Smooth muscle cell (in vitro differentiated cells): Measurements from ENCODE around the gene OGFOD2. TPM values are rescaled to one million over a fixed set of nuclear protein-coding genes. Genes with fewer than 3 reads are reported as not detected.

Experiments used
- DNase-seq: peaks from one replicate; lab custom pipeline; 2025; ENCODE audit not compliant: unreplicated experiment; lab: John Stamatoyannopoulos, UW
- H2AFZ ChIP-seq: fragments of 200-600 bp; sonication (generic); 2 replicates; pipeline ENCODE4 v1.6.0; 2016; ENCODE audit warnings: antibody characterized with exemption, low read depth, mild to moderate bottlenecking
- H3F3A ChIP-seq: fragments of 200-600 bp; sonication (generic); 2 replicates; pipeline ENCODE4 v1.6.0; 2017; ENCODE audit warnings: antibody characterized with exemption, low read depth
- H3K27ac ChIP-seq: fragments of 200-600 bp; sonication (generic); 2 replicates; pipeline ENCODE4 v1.5.1; 2016; ENCODE audit warnings: low read depth, mild to moderate bottlenecking
- H3K27me3 ChIP-seq: fragments of 200-600 bp; sonication (generic); 2 replicates; pipeline ENCODE4 v1.6.1; 2016; ENCODE audit warnings: low read depth, mild to moderate bottlenecking
- H3K36me3 ChIP-seq: fragments of 200-600 bp; sonication (generic); 2 replicates; pipeline ENCODE4 v1.5.1; 2016; ENCODE audit warnings: low read depth
- H3K4me1 ChIP-seq: fragments of 200-600 bp; sonication (generic); 2 replicates; pipeline ENCODE4 v1.5.1; 2016; ENCODE audit warnings: low read depth
- H3K4me2 ChIP-seq: fragments of 200-600 bp; sonication (generic); 2 replicates; pipeline ENCODE4 v1.6.0; 2016; ENCODE audit warnings: mild to moderate bottlenecking
- H3K4me3 ChIP-seq: fragments of 200-600 bp; sonication (generic); 2 replicates; pipeline ENCODE4 v1.5.1; 2016; ENCODE audit warnings: mild to moderate bottlenecking
- H3K79me2 ChIP-seq: fragments of 200-600 bp; sonication (generic); 2 replicates; pipeline ENCODE4 v1.6.0; 2016; ENCODE audit warnings: low read depth, mild to moderate bottlenecking
- H3K9ac ChIP-seq: fragments of 200-600 bp; sonication (generic); 2 replicates; pipeline ENCODE4 v1.6.0; 2016; ENCODE audit warnings: low read depth
- H3K9me3 ChIP-seq: fragments of 200-600 bp; sonication (generic); replicated peaks from 2 replicates; pipeline ENCODE4 v1.5.1; 2016; ENCODE audit warnings: low read depth
- H4K20me1 ChIP-seq: fragments of 200-600 bp; sonication (generic); 2 replicates; pipeline ENCODE4 v1.6.0; 2016; ENCODE audit warnings: low read depth
- WGBS: methylation state at CpG from one replicate; pipeline ENCODE4 v1.1.7; 2016; ENCODE audit warnings: low lambda C conversion rate; 5-methylcytosine and 5-hydroxymethylcytosine counted together
- polyA plus RNA-seq: library from polyadenylated mRNA; unstranded; fragments of >200 nt; fragmentation: Nextera tagmentation; extraction: Ambion mirVana; gene quantifications from 2 replicates; pipeline ENCODE4 v1.2.1, GENCODE V29; 2016
- total RNA-seq: library from RNA; depleted of rRNA; stranded (reverse); fragments of >200 nt; gene quantifications from 2 replicates; pipeline ENCODE4 v1.2.3, GENCODE V29; 2014
- TF ChIP-seq, protein P1 (sequence below): fragments of 200-600 bp; sonication (generic); IDR thresholded peaks from 2 replicates; pipeline ENCODE4 v1.5.1; 2017; ENCODE audit warnings: borderline replicate concordance, mild to moderate bottlenecking, antibody characterized with exemption; ENCODE audit not compliant: insufficient read depth, poor library complexity, severe bottlenecking

The OGFOD2 gene
- total and polyA plus RNA-seq, 2 experiments from 2014 or later, result 9.7 to 15.8 TPM

DNA sequence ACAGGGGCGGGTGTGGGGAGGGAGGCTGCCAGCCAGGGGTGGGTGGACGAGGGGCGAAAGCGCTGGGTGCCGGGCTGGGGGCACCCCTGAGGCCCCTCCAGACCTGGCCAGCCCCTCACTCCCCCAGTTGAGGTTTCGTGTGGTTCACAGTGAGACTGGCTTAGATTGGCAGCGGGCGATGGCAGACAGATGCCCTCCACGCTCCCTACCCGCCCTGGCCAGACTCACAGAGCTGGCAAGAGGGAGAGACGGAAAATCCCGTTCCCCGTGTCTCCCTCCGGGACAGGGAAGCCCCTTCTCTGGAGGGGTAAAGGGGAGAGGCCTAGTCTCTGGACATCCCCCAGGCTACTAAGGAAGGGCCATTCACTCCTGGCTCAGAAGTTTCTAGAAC lies 45.9 kb upstream of the OGFOD2 start:
- Histone ChIP-seq H3F3A (no peaks in the 10 kb centered on the region), H4K20me1 (no peaks in the 10 kb centered on the region), H3K9ac (no peak overlapping the region), H3K27ac (no peak overlapping the region), H3K4me3 (no peak overlapping the region), H3K9me3 (no peaks in the 10 kb centered on the region), H3K27me3 (no peaks in the 10 kb centered on the region), H3K79me2 (no peaks in the 10 kb centered on the region), H2AFZ (no peak overlapping the region), H3K36me3 (no peaks in the 10 kb centered on the region), H3K4me2 (no peak overlapping the region), H3K4me1 (no peaks in the 10 kb centered on the region)
- WGBS, result 88% methylated on average over 8 of the region's 14 CpGs
- no peak for DNase-seq
- TF ChIP-seq, protein P1, sequence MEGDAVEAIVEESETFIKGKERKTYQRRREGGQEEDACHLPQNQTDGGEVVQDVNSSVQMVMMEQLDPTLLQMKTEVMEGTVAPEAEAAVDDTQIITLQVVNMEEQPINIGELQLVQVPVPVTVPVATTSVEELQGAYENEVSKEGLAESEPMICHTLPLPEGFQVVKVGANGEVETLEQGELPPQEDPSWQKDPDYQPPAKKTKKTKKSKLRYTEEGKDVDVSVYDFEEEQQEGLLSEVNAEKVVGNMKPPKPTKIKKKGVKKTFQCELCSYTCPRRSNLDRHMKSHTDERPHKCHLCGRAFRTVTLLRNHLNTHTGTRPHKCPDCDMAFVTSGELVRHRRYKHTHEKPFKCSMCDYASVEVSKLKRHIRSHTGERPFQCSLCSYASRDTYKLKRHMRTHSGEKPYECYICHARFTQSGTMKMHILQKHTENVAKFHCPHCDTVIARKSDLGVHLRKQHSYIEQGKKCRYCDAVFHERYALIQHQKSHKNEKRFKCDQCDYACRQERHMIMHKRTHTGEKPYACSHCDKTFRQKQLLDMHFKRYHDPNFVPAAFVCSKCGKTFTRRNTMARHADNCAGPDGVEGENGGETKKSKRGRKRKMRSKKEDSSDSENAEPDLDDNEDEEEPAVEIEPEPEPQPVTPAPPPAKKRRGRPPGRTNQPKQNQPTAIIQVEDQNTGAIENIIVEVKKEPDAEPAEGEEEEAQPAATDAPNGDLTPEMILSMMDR, result no peak

DNA sequence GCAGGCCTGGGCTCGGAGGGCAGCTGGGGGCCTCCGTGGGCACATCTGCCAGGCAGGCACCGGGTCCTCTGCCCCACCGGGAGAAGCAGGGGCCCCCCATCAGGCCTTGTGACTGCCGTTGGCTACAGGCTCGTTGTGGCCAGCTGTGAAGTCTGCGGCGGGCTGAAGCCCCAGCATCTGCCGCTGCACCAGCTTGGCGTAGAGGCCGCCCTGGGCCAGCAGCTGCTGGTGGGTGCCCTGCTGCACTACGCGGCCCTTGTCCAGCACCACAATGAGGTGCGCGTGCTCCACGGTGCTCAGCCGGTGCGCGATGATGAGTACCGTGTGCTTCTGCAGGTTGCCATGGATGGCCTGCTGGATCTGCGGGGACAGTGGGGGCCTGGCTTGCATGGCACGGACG lies 45.2 kb upstream of the OGFOD2 start:
- Histone ChIP-seq H3K27ac (no peak overlapping the region), H3K4me1 (no peaks in the 10 kb centered on the region), H3K9ac (no peak overlapping the region), H2AFZ (no peak overlapping the region), H3F3A (no peaks in the 10 kb centered on the region), H3K27me3 (no peaks in the 10 kb centered on the region), H3K36me3 (no peaks in the 10 kb centered on the region), H3K4me2 (no peak overlapping the region), H3K79me2 (no peaks in the 10 kb centered on the region), H3K9me3 (no peaks in the 10 kb centered on the region), H4K20me1 (no peaks in the 10 kb centered on the region), H3K4me3 (no peak overlapping the region)
- no peak for DNase-seq
- TF ChIP-seq, protein P1, result no peak
- WGBS, result 95% methylated on average over 23 of the region's 23 CpGs

DNA sequence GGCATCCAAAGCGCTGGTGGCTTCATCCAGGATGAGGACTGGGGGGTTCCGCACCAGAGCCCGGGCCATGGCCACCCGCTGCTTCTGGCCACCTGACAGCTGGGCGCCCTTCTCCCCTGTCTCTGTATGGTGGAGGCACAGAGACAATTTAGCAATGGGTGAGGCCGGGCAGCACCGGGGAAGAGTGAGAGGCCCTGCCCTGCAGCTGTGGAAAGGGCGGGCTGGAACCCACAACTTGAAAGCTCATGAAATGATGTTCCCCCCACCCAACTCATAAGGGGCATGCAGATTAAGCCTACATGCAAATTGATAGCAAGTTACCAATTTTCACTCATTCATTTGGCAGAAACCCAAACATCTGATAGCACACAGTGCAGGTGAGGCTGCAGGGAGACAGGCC lies 42.8 kb upstream of the OGFOD2 start:
- Histone ChIP-seq H3K4me3 (no peak overlapping the region), H3K27ac (no peak overlapping the region), H2AFZ (no peak overlapping the region), H3K4me2 (no peak overlapping the region), H3F3A (no peaks in the 10 kb centered on the region), H3K27me3 (no peaks in the 10 kb centered on the region), H3K4me1 (no peaks in the 10 kb centered on the region), H3K79me2 (no peaks in the 10 kb centered on the region), H3K36me3 (no peaks in the 10 kb centered on the region), H4K20me1 (no peaks in the 10 kb centered on the region), H3K9me3 (no peaks in the 10 kb centered on the region), H3K9ac (no peak overlapping the region)
- 98% methylated on average over 8 of the region's 8 CpGs for WGBS
- DNase-seq, result no peak
- TF ChIP-seq, protein P1, result no peak

DNA sequence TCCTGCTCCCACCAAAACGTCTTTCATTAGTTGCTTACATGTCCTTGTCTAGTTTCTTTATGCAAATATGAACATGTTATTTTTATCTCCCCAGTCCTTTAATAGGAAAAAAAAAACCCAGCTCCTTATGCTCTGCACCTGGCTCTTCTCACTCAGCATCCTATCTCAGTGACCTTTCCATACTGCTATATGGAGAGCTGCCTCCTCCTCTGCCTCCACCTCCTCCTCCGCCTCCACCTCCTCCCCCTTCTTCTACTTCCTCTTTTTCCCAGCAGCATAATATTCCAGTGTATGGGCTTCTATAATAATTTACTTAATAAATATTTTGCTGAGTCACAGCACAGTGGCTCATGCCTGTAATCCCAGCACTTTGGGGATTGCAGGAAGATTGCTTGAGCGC lies 40.3 kb upstream of the OGFOD2 start:
- Histone ChIP-seq H3K27me3 (no peaks in the 10 kb centered on the region), H3F3A (no peaks in the 10 kb centered on the region), H2AFZ (no peak overlapping the region), H3K27ac (no peak overlapping the region), H3K36me3 (no peaks in the 10 kb centered on the region), H3K79me2 (no peaks in the 10 kb centered on the region), H3K9ac (no peak overlapping the region), H3K4me3 (no peak overlapping the region), H3K4me2 (no peak overlapping the region), H3K4me1 (no peaks in the 10 kb centered on the region), H3K9me3 (no peaks in the 10 kb centered on the region), H4K20me1 (no peaks in the 10 kb centered on the region)
- DNase-seq, result no peak
- 86% methylated on average over 3 of the region's 3 CpGs for WGBS
- TF ChIP-seq, protein P1, result no peak
